A673 (cell line): Measurements from ENCODE around the gene PGLYRP2. TPM values are rescaled to one million over a fixed set of nuclear protein-coding genes. Genes with fewer than 3 reads are reported as not detected.
A peak's percentile ranks its signal among the peaks of the same experiment; 100 is the strongest.

Source experiments
- BruUV-seq: library from RNA; stranded (reverse); fragments of 400-500 nt; replicated peaks from 2 replicates; lab custom pipeline; 2021; lab: Mats Ljungman, UMichigan
- CTCF ChIA-PET: fragments of 300-600 bp; sonication (Branson Sonifier 250); formaldehyde crosslinking; loops from one replicate; lab custom pipeline; 2022; ENCODE audit warnings: antibody characterized with exemption; lab: Charles Lee
- POLR2A ChIA-PET: fragments of 300-600 bp; sonication (Branson Sonifier 250); formaldehyde crosslinking; loops from one replicate; lab custom pipeline; 2022; ENCODE audit warnings: antibody characterized with exemption; ENCODE audit not compliant: low non-redundant PET; lab: Charles Lee
- DNase-seq: peaks from one replicate; pipeline ENCODE4 v3.0.0-alpha.2; 2015; ENCODE audit warnings: low spot score
- H3K27ac ChIP-seq: fragments of 200-600 bp; sonication (generic); 2 replicates; pipeline ENCODE4 v1.5.1; 2016; ENCODE audit warnings: mixed run types, low read depth, mild to moderate bottlenecking, mixed read lengths, antibody characterized with exemption, low read length; ENCODE audit not compliant: poor library complexity, severe bottlenecking
- H3K27me3 ChIP-seq: fragments of 200-600 bp; sonication (generic); replicated peaks from 2 replicates; pipeline ENCODE4 v1.6.1; 2017; ENCODE audit warnings: mixed run types, low read depth, mild to moderate bottlenecking, mixed read lengths, antibody characterized with exemption, low read length; ENCODE audit not compliant: insufficient read depth, poor library complexity
- H3K36me3 ChIP-seq: fragments of 200-600 bp; sonication (generic); 2 replicates; pipeline ENCODE4 v1.6.1; 2016; ENCODE audit warnings: mixed run types, mild to moderate bottlenecking, mixed read lengths, antibody characterized with exemption, low read length; ENCODE audit not compliant: insufficient read depth, poor library complexity, severe bottlenecking
- H3K4me1 ChIP-seq: fragments of 200-600 bp; sonication (generic); 2 replicates; pipeline ENCODE4 v1.6.1; 2017; ENCODE audit warnings: mixed run types, mild to moderate bottlenecking, mixed read lengths, antibody characterized with exemption, low read length; ENCODE audit not compliant: insufficient read depth, poor library complexity, severe bottlenecking
- H3K4me3 ChIP-seq: fragments of 200-600 bp; sonication (generic); 2 replicates; pipeline ENCODE4 v1.5.1; 2016; ENCODE audit warnings: low read depth, mixed run types, mild to moderate bottlenecking, mixed read lengths, low read length; ENCODE audit not compliant: poor library complexity, severe bottlenecking
- H3K9me3 ChIP-seq: fragments of 200-600 bp; sonication (generic); 2 replicates; pipeline ENCODE4 v1.6.1; 2016; ENCODE audit warnings: mixed run types, low read depth, mild to moderate bottlenecking, mixed read lengths, antibody characterized with exemption, low read length; ENCODE audit not compliant: poor library complexity, severe bottlenecking
- EZH2 ChIP-seq: fragments of 200-600 bp; sonication (generic); IDR thresholded peaks from 2 replicates; pipeline ENCODE4 v1.6.1; 2017; ENCODE audit warnings: borderline replicate concordance, low read depth, mild to moderate bottlenecking, mixed read lengths, antibody characterized with exemption, low read length; ENCODE audit not compliant: poor library complexity, severe bottlenecking
- intact Hi-C: fragments of 100-400 bp; cut with micrococcal nuclease; formaldehyde crosslinking; loops from one replicate; pipeline ENCODE4 v1.10.0; 2022; ENCODE audit not compliant: unreplicated experiment
- total RNA-seq: library from RNA; stranded (reverse); gene quantifications from 2 replicates; pipeline ENCODE4 v1.2.3, GENCODE V29; 2021
- TF ChIP-seq, protein P1 (sequence below): fragments of 300-800, 200-600 bp; sonication (generic); conservative IDR thresholded peaks from 2 replicates; pipeline ENCODE4 v1.5.1; 2017; ENCODE audit warnings: low read depth, mild to moderate bottlenecking, antibody characterized with exemption, low read length, moderate library complexity, mixed read lengths

PGLYRP2 gene
- total RNA-seq, 1 experiment from 2014 or later: 3.5 TPM

DNA sequence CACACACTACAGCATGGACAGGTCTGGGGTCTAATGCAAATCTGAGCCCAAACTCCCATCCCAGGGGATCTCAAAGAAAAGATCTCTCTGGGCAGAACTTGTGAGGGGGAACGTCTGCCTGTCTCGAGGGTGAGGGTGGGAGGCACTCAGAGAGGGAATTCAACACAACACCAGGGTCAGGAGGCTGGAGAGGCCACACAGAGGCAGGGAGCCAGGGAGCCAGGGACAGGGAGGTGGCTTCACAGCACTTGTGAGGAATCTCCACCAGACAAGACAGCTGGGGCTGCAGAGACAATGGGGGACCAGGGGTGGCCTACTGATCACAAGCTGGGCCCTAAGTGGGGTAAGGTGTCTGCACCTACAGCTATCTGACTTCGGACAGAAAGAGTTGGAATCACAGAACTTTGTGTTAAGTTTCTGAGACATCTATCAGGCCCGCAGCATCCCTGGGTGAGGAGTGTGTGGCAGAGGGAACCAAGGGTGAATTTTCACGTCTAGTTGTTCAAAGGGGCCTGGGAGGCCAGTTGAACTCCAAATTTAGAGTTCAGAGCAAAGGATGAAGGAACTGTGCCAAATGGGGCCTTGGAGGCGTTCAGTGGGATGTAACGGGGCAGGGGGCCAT lies 47.8 kb downstream of the PGLYRP2 start:
- Histone ChIP-seq H3K4me1 (peaks cover 14% of the 10 kb centered on the region), H3K4me3 (peak overlapping the region; percentile 80), H3K36me3 (peaks cover 30% of the 10 kb centered on the region), H3K9me3 (no peaks in the 10 kb centered on the region), H3K27ac (peak overlapping the region; percentile 89), H3K27me3 (no peaks in the 10 kb centered on the region)
- no peak for TF ChIP-seq EZH2
- TF ChIP-seq, protein P1, sequence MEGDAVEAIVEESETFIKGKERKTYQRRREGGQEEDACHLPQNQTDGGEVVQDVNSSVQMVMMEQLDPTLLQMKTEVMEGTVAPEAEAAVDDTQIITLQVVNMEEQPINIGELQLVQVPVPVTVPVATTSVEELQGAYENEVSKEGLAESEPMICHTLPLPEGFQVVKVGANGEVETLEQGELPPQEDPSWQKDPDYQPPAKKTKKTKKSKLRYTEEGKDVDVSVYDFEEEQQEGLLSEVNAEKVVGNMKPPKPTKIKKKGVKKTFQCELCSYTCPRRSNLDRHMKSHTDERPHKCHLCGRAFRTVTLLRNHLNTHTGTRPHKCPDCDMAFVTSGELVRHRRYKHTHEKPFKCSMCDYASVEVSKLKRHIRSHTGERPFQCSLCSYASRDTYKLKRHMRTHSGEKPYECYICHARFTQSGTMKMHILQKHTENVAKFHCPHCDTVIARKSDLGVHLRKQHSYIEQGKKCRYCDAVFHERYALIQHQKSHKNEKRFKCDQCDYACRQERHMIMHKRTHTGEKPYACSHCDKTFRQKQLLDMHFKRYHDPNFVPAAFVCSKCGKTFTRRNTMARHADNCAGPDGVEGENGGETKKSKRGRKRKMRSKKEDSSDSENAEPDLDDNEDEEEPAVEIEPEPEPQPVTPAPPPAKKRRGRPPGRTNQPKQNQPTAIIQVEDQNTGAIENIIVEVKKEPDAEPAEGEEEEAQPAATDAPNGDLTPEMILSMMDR: no peak
- BruUV-seq: TSS peak; percentile 62
- DNase-seq: no peak
- POLR2A ChIA-PET: interaction anchor here (0.6 kb wide), 1 partner anchor 906 kb away, joined by 5 read pairs; no protein-coding TSS in a partner anchor
- intact Hi-C loops: no loop called here
- CTCF ChIA-PET: no interaction called here

- intact Hi-C loops: no loop called here
- no peak for DNase-seq
- TF ChIP-seq EZH2: no peak
- TF ChIP-seq, protein P1: no peak
- H3K27ac ChIP-seq: peak overlapping the region; percentile 89
- no peaks in the 10 kb centered on the region for H3K27me3 ChIP-seq
- peak overlapping the region; percentile 80 for H3K4me3 ChIP-seq
- peaks cover 37% of the 10 kb centered on the region for H3K36me3 ChIP-seq
- ChIA-PET POLR2A (interaction anchor here (0.5 to 0.6 kb wide), 2 partner anchors 11 to 637 kb away, joined by 3 to 4 read pairs; no protein-coding TSS in a partner anchor), CTCF (interaction anchor here (0.5 kb wide), 1 partner anchor 1339 kb away, joined by 3 read pairs; no protein-coding TSS in a partner anchor)
- H3K9me3 ChIP-seq: no peaks in the 10 kb centered on the region
- no TSS peak for BruUV-seq
- H3K4me1 ChIP-seq: peaks cover 14% of the 10 kb centered on the region
Observed at GRCh38 chr19:15430526-15431120, 48.7 kb downstream of the PGLYRP2 start.

DNA sequence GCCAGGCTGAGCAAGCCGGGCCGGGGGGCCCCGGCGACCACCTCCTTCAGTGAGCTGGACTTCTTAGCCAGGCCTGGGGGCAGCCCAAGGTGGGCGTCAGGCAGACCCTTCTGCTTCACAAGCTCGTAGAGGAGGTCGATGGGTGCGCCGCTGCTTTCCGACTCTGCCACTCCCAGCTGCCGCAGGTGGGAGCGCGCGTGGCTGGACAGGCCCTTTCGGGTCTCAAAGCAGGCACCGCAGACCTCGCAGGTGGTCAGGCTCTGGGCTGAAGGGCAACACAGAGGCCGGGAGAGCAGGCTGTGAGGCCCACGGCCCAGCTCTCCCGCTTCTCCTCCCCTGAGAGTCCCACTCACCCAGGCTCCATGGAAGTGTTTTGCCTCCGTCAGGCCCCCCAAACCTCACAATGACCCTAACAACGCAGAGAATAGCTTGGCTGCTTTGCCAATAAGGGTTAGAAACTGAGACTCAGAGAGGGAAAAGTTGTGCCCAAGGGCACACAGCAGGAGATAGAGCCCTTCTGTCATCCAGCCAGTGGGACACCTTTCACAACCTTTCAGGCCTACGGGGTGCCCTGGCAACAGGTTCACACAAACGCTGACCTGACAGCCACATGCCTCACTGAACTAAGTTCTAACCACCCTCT lies 49.4 kb downstream of the PGLYRP2 start:
- no peaks in the 10 kb centered on the region for H3K27me3 ChIP-seq
- DNase-seq: no peak
- peaks cover 14% of the 10 kb centered on the region for H3K4me1 ChIP-seq
- no peak overlapping the region for H3K27ac ChIP-seq
- H3K36me3 ChIP-seq: peaks cover 43% of the 10 kb centered on the region
- intact Hi-C loops: no loop called here
- no peak overlapping the region for H3K4me3 ChIP-seq
- no peaks in the 10 kb centered on the region for H3K9me3 ChIP-seq
- CTCF ChIA-PET: no interaction called here
- BruUV-seq: no TSS peak
- POLR2A ChIA-PET: interaction anchor here (0.5 to 0.6 kb wide), 2 partner anchors 306 to 637 kb away, joined by 3 read pairs; no protein-coding TSS in a partner anchor
- TF ChIP-seq, protein P1: no peak
- no peak for TF ChIP-seq EZH2
